ENCODE results near the gene PHF2.

PHF2 gene

GRCh38 chr9:93701494-93702218 lies 125.3 kb downstream of the PHF2 start:
- no peaks in the 10 kb centered on the region for H3K4me1 ChIP-seq (ENCODE audit: insufficient read depth, low read length, poor library complexity, severe bottlenecking)
- no peak overlapping the region for H2AFZ ChIP-seq (ENCODE audit: low read length)
- H3F3A ChIP-seq (ENCODE audit: low read depth), result no peaks in the 10 kb centered on the region
- H3K4me3 ChIP-seq (ENCODE audit: low read length, poor library complexity, severe bottlenecking), result no peak overlapping the region
- H3K9ac ChIP-seq (ENCODE audit: low read depth, low read length, poor library complexity, severe bottlenecking), result no peak overlapping the region
- H3K9me2 ChIP-seq (replicated peaks; ENCODE audit: low read depth, low read length), result no peaks in the 10 kb centered on the region
- no peaks in the 10 kb centered on the region for H4K20me1 ChIP-seq (ENCODE audit: insufficient read depth, low read length, poor library complexity, severe bottlenecking)
- no peak for TF ChIP-seq CTCF (conservative IDR thresholded peaks at IDR 0.05; ENCODE audit: low read length)
- TF ChIP-seq EZH2phosphoT487 (IDR thresholded peaks at IDR 0.05; ENCODE audit: borderline replicate concordance), result no peak
- no peaks in the 10 kb centered on the region for H3K27me3 ChIP-seq (ENCODE audit: insufficient read depth, low read length, poor library complexity, severe bottlenecking)
- no peaks in the 10 kb centered on the region for H3K9me3 ChIP-seq (ENCODE audit: insufficient read depth, low read depth, low read length)
- no peaks in the 10 kb centered on the region for H3K36me3 ChIP-seq (ENCODE audit: insufficient read depth, low read length)
- no peak overlapping the region for H3K4me2 ChIP-seq (ENCODE audit: low read depth, low read length, poor library complexity, severe bottlenecking)
- no peaks in the 10 kb centered on the region for H3K79me2 ChIP-seq (ENCODE audit: insufficient read depth, low read length)

- Histone ChIP-seq H3K79me2 (ENCODE audit: insufficient read depth, low read length) (no peaks in the 10 kb centered on the region), H3K4me3 (ENCODE audit: low read length, poor library complexity, severe bottlenecking) (no peak overlapping the region), H3K4me2 (ENCODE audit: low read depth, low read length, poor library complexity, severe bottlenecking) (no peak overlapping the region), H3F3A (ENCODE audit: low read depth) (no peaks in the 10 kb centered on the region), H4K20me1 (ENCODE audit: insufficient read depth, low read length, poor library complexity, severe bottlenecking) (no peaks in the 10 kb centered on the region), H3K9ac (ENCODE audit: low read depth, low read length, poor library complexity, severe bottlenecking) (no peak overlapping the region), H3K4me1 (ENCODE audit: insufficient read depth, low read length, poor library complexity, severe bottlenecking) (no peaks in the 10 kb centered on the region), H3K27me3 (ENCODE audit: insufficient read depth, low read length, poor library complexity, severe bottlenecking) (no peaks in the 10 kb centered on the region), H3K9me3 (ENCODE audit: insufficient read depth, low read depth, low read length) (no peaks in the 10 kb centered on the region), H3K36me3 (ENCODE audit: insufficient read depth, low read length) (no peaks in the 10 kb centered on the region), H2AFZ (ENCODE audit: low read length) (no peak overlapping the region), H3K9me2 (replicated peaks; ENCODE audit: low read depth, low read length) (no peaks in the 10 kb centered on the region)
- TF ChIP-seq EZH2phosphoT487 (IDR thresholded peaks at IDR 0.05; ENCODE audit: borderline replicate concordance) (no peak), CTCF (conservative IDR thresholded peaks at IDR 0.05; ENCODE audit: low read length) (no peak)
These were observed 125.9 kb downstream of the PHF2 start for GRCh38 chr9:93702261-93702660.

GRCh38 chr9:93708289-93708986 lies 132.1 kb downstream of the PHF2 start:
- Histone ChIP-seq H3K9ac (ENCODE audit: low read depth, low read length, poor library complexity, severe bottlenecking) (no peak overlapping the region), H3K79me2 (ENCODE audit: insufficient read depth, low read length) (no peaks in the 10 kb centered on the region), H3K4me1 (ENCODE audit: insufficient read depth, low read length, poor library complexity, severe bottlenecking) (no peaks in the 10 kb centered on the region), H3F3A (ENCODE audit: low read depth) (no peaks in the 10 kb centered on the region), H3K9me2 (replicated peaks; ENCODE audit: low read depth, low read length) (no peaks in the 10 kb centered on the region), H3K9me3 (ENCODE audit: insufficient read depth, low read depth, low read length) (no peaks in the 10 kb centered on the region), H2AFZ (ENCODE audit: low read length) (no peak overlapping the region), H3K36me3 (ENCODE audit: insufficient read depth, low read length) (no peaks in the 10 kb centered on the region), H4K20me1 (ENCODE audit: insufficient read depth, low read length, poor library complexity, severe bottlenecking) (no peaks in the 10 kb centered on the region), H3K27me3 (ENCODE audit: insufficient read depth, low read length, poor library complexity, severe bottlenecking) (no peaks in the 10 kb centered on the region), H3K4me3 (ENCODE audit: low read length, poor library complexity, severe bottlenecking) (no peak overlapping the region), H3K4me2 (ENCODE audit: low read depth, low read length, poor library complexity, severe bottlenecking) (no peak overlapping the region)
- TF ChIP-seq CTCF (conservative IDR thresholded peaks at IDR 0.05; ENCODE audit: low read length) (no peak), EZH2phosphoT487 (IDR thresholded peaks at IDR 0.05; ENCODE audit: borderline replicate concordance) (no peak)
